HepG2 (cell line): Measurements from ENCODE around the gene ITPK1. TPM values are rescaled to one million over a fixed set of nuclear protein-coding genes. Genes with fewer than 3 reads are reported as not detected.

Experiments
- ATAC-seq: fragments of 200-7000 bp; cut with Tn5 transposase; 3 replicates; pipeline ENCODE4 v1.9.1; 2020; ENCODE audit warnings: mild to moderate bottlenecking, moderate library complexity
- BruUV-seq: library from RNA; stranded (reverse); fragments of 400-500 nt; replicated peaks from 2 replicates; lab custom pipeline; 2021; lab: Mats Ljungman, UMichigan
- CTCF ChIA-PET: fragments of 300-600 bp; formaldehyde crosslinking; extraction: SDS; loops from one replicate; lab custom pipeline; 2021; ENCODE audit warnings: low total read pairs, inconsistent platforms, low intra/inter-chr PET ratio; lab: Yijun Ruan, JAX
- POLR2A ChIA-PET: fragments of 350-600 bp; sonication (Branson Sonifier 250); formaldehyde crosslinking; loops from one replicate; lab custom pipeline; 2020; ENCODE audit warnings: antibody characterized with exemption, inconsistent platforms; lab: Yijun Ruan, JAX
- DNase-seq: peaks from one replicate; pipeline ENCODE4 v3.0.0-alpha.2; 2015; ENCODE audit warnings: low spot score
- FAIRE-seq: peaks from 3 replicates; lab custom pipeline; 2011; peaks lifted over from hg19 to GRCh38; lab: Jason Lieb, UNC
- H2AFZ ChIP-seq: one replicate; pipeline ENCODE4 v1.6.1; 2011; ENCODE audit warnings: low read length, inconsistent platforms
- H3K27ac ChIP-seq: fragments of 300-600 bp; 3 replicates; pipeline ENCODE4 v1.8.0; 2011; ENCODE audit warnings: mixed run types, mild to moderate bottlenecking, mixed read lengths, low read length, inconsistent platforms; ENCODE audit not compliant: insufficient read depth; ENCODE audit errors: extremely low read length
- H3K27me3 ChIP-seq, 2 experiments: fragments of 200-600 bp in 1 of 2; 2 replicates in 1 of 2; 3 replicates in 1 of 2; pipeline versions ENCODE4 v1.6.0 to v1.8.0; 2011; ENCODE audit warnings: low read length in 2 of 2, mild to moderate bottlenecking in 2 of 2, moderate library complexity in 2 of 2, inconsistent platforms in 1 of 2; ENCODE audit not compliant: insufficient read depth in 2 of 2, control insufficient read depth in 1 of 2
- H3K36me3 ChIP-seq, 2 experiments: fragments of 200-600 bp in 1 of 2; replicated peaks in 1 of 2; 2 replicates in 1 of 2; 3 replicates in 1 of 2; pipeline versions ENCODE4 v1.5.1 to v1.8.0; 2011; ENCODE audit warnings: low read length in 2 of 2, inconsistent platforms in 1 of 2; ENCODE audit not compliant: insufficient read depth in 2 of 2, control insufficient read depth in 1 of 2
- H3K4me1 ChIP-seq: 2 replicates; pipeline ENCODE4 v1.5.1; 2012; ENCODE audit warnings: low read length, inconsistent platforms; ENCODE audit not compliant: insufficient read depth
- H3K4me2 ChIP-seq: 2 replicates; pipeline ENCODE4 v1.6.0; 2011; ENCODE audit warnings: low read depth, low read length, inconsistent platforms
- H3K4me3 ChIP-seq, 3 experiments: fragments of 200-600 bp in 1 of 3; sonication (generic), shearing (Covaris generic) in 1 of 3; replicated peaks in 1 of 3; 2 replicates each; pipeline ENCODE4 v1.5.1; 2011 to 2016; ENCODE audit warnings: low read length in 3 of 3, inconsistent platforms in 2 of 3, low read depth in 2 of 3, mild to moderate bottlenecking in 2 of 3, control low read depth in 1 of 3, mixed read lengths in 1 of 3; ENCODE audit not compliant: insufficient read depth in 1 of 3
- H3K79me2 ChIP-seq: one replicate; pipeline ENCODE4 v1.6.1; 2011; ENCODE audit warnings: low read length, inconsistent platforms; ENCODE audit not compliant: insufficient read depth
- H3K9ac ChIP-seq: 2 replicates; pipeline ENCODE4 v1.6.0; 2011; ENCODE audit warnings: mild to moderate bottlenecking, low read depth, low read length, inconsistent platforms; ENCODE audit not compliant: insufficient read depth
- H3K9me3 ChIP-seq: 2 replicates; pipeline ENCODE4 v1.5.1; 2012; ENCODE audit warnings: mild to moderate bottlenecking, low read length
- H4K20me1 ChIP-seq: 2 replicates; pipeline ENCODE4 v1.6.0; 2011; ENCODE audit warnings: inconsistent platforms, mild to moderate bottlenecking, low read length, moderate library complexity; ENCODE audit not compliant: insufficient read depth
- AHR ChIP-seq: IDR thresholded peaks from 2 replicates; pipeline ENCODE4 v1.6.1; 2018; ENCODE audit warnings: missing genetic modification reagents, missing compliant biosample characterization
- CEBPB ChIP-seq: IDR thresholded peaks from 2 replicates; pipeline ENCODE4 v1.6.1; 2011; ENCODE audit warnings: low read depth, low read length, improper control_type of control experiment, borderline replicate concordance
- HCFC1 ChIP-seq: fragments of 150-350 bp; IDR thresholded peaks from 2 replicates; pipeline ENCODE4 v1.6.1; 2014; ENCODE audit warnings: low read depth, low read length
- LCORL ChIP-seq, 2 experiments: fragments of 450-650 bp in 1 of 2; sonication (generic) in 1 of 2; formaldehyde crosslinking in 1 of 2; IDR thresholded peaks; 2 replicates each; pipeline versions ENCODE4 v1.5.0 to v1.6.1; 2017 to 2020; ENCODE audit warnings: antibody characterized with exemption in 1 of 2, missing genetic modification reagents in 1 of 2
- PCBP1 ChIP-seq: fragments of 200-400 bp; formaldehyde crosslinking; IDR thresholded peaks from 2 replicates; pipeline ENCODE4 v1.6.1; 2017; ENCODE audit warnings: mild to moderate bottlenecking, low read depth, low read length, borderline replicate concordance
- PCBP2 ChIP-seq: fragments of 200-400 bp; formaldehyde crosslinking; optimal IDR thresholded peaks from 2 replicates; pipeline ENCODE3; 2018; ENCODE audit warnings: low read length, low read depth; ENCODE audit not compliant: poor library complexity, severe bottlenecking
- PLRG1 ChIP-seq: fragments of 450-650 bp; conservative IDR thresholded peaks from 2 replicates; pipeline ENCODE4 v1.6.1; 2016
- RFX5 ChIP-seq: IDR thresholded peaks from 2 replicates; pipeline ENCODE4 v1.6.1; 2011; ENCODE audit warnings: low read depth, low read length, improper control_type of control experiment
- SNRNP70 ChIP-seq: fragments of 200-400 bp; formaldehyde crosslinking; IDR thresholded peaks from 2 replicates; pipeline ENCODE4 v1.6.1; 2017; ENCODE audit warnings: mild to moderate bottlenecking, low read depth, low read length, moderate library complexity
- TBL1XR1 ChIP-seq: fragments of 150-350 bp; IDR thresholded peaks from 2 replicates; pipeline ENCODE4 v1.6.1; 2014; ENCODE audit warnings: borderline replicate concordance, low read length; ENCODE audit not compliant: partially characterized antibody
- THYN1 ChIP-seq: sonication (generic); formaldehyde crosslinking; IDR thresholded peaks from 2 replicates; pipeline ENCODE4 v1.8.1; 2023; ENCODE audit warnings: low read depth, mild to moderate bottlenecking, moderate library complexity, missing genetic modification reagents, borderline replicate concordance
- YEATS2 ChIP-seq: sonication (generic); formaldehyde crosslinking; IDR thresholded peaks from 2 replicates; pipeline ENCODE4 v1.4.0; 2020; ENCODE audit warnings: missing genetic modification reagents, borderline replicate concordance
- ZNF121 ChIP-seq: sonication (generic); formaldehyde crosslinking; IDR thresholded peaks from 2 replicates; pipeline ENCODE4 v1.5.0; 2020; ENCODE audit warnings: mild to moderate bottlenecking, missing genetic modification reagents
- ZNF264 ChIP-seq: sonication (generic); formaldehyde crosslinking; IDR thresholded peaks from 2 replicates; pipeline ENCODE4 v1.4.0; 2020; ENCODE audit warnings: missing genetic modification reagents
- WGBS: methylation state at CpG from one replicate; pipeline ENCODE4 v1.1.6; 2017; ENCODE audit warnings: low lambda C conversion rate; 5-methylcytosine and 5-hydroxymethylcytosine counted together
- in situ Hi-C: cut with HindIII; loops from 2 replicates; pipeline ENCODE4 v1.10.0; 2017; ENCODE audit warnings: low pct_unique_long_range_greater_than_20kb; ENCODE audit not compliant: extremely low pct_ligation_motif_present
- intact Hi-C: fragments of 100-400 bp; cut with micrococcal nuclease; formaldehyde crosslinking; loops from one replicate; pipeline ENCODE4 v1.10.0; 2022; ENCODE audit not compliant: unreplicated experiment
- polyA plus RNA-seq, 8 experiments: library from polyadenylated mRNA; depleted of rRNA in 3 of 8; stranded (reverse) in 7 of 8; unstranded in 1 of 8; fragments of >200 nt; fragmentation: Illumina TruSeq in 4 of 8; extraction: Trizol in 4 of 8; gene quantifications; 2 replicates each; pipeline versions ENCODE4 v1.2.1 to v1.2.3, GENCODE V29; 2011 to 2016; ENCODE audit warnings: low read depth in 4 of 8, missing spikeins in 1 of 8, mixed read lengths in 1 of 8; ENCODE audit not compliant: insufficient read depth in 1 of 8
- total RNA-seq, 5 experiments: library from RNA; depleted of rRNA; stranded (reverse); fragments of >200 nt; fragmentation: Illumina TruSeq; extraction: Trizol; gene quantifications; 2 replicates each; pipeline ENCODE4 v1.2.3, GENCODE V29; 2016; ENCODE audit warnings: low read depth in 1 of 5
- TF ChIP-seq, protein P1 (sequence below): sonication (generic); formaldehyde crosslinking; IDR thresholded peaks from 2 replicates; pipeline ENCODE4 v1.8.1; 2022; ENCODE audit warnings: mild to moderate bottlenecking, missing genetic modification reagents
- TF ChIP-seq, protein P2 (sequence below): sonication (generic); formaldehyde crosslinking; IDR thresholded peaks from 2 replicates; pipeline ENCODE4 v1.8.0; 2022; ENCODE audit warnings: missing genetic modification reagents, mild to moderate bottlenecking, inconsistent platforms, borderline replicate concordance
- TF ChIP-seq, protein P3 (sequence below): sonication (generic); formaldehyde crosslinking; IDR thresholded peaks from 2 replicates; pipeline ENCODE4 v1.4.0; 2020; ENCODE audit warnings: missing genetic modification reagents, mild to moderate bottlenecking, borderline replicate concordance
- TF ChIP-seq, protein P4 (sequence below): sonication (generic); formaldehyde crosslinking; IDR thresholded peaks from 2 replicates; pipeline ENCODE4 v1.8.0; 2022; ENCODE audit warnings: low read depth, missing genetic modification reagents

ITPK1 gene
- total and polyA plus RNA-seq, 2 of the 13 experiments (the other 11 are each of a cell fraction or from before 2014, with no cell fraction given): 20.5 to 47.5 TPM

DNA sequence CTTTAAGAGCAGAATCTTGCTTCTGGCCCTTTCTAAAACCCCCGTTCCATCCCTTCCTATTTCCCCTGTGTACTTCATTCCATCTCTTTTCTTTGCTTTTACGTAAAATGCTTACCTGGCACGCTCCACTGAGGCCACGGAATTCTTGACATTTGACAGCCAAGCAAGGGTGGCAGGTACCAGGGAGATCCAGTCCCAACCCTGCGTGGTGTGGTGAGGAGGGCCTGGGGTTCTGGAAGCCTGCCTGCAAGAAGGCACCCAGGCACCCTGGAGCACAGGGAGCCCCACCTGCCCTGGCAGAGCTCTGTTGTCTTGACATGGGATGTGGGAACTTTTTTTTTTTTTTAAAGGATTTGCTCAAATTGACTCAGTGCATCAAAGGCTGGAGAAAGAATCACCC is 48.6 kb downstream of the ITPK1 start:
- in situ Hi-C loops: no loop called here
- no peaks in the 10 kb centered on the region for H3K9me3 ChIP-seq
- H3K27ac ChIP-seq: no peak overlapping the region
- no peaks in the 10 kb centered on the region for H3K79me2 ChIP-seq
- intact Hi-C loops: no loop called here
- H3K9ac ChIP-seq: no peak overlapping the region
- FAIRE-seq: no peak
- WGBS: 97% methylated on average over 5 of the region's 5 CpGs
- ChIA-PET POLR2A (no interaction called here), CTCF (no interaction called here)
- BruUV-seq: no TSS peak
- H3K27me3 ChIP-seq: no peaks in the 10 kb centered on the region
- no peaks in the 10 kb centered on the region for H4K20me1 ChIP-seq
- no peaks in the 10 kb centered on the region for H3K4me1 ChIP-seq
- no peak overlapping the region for H2AFZ ChIP-seq
- H3K36me3 ChIP-seq: no peaks in the 10 kb centered on the region
- ATAC-seq: no peak
- no peak overlapping the region for H3K4me3 ChIP-seq
- no peak for DNase-seq
- no peak overlapping the region for H3K4me2 ChIP-seq
- TF ChIP-seq ZNF264 (no peak), TBL1XR1 (no peak), PCBP2 (no peak), RFX5 (no peak), HCFC1 (no peak), YEATS2 (CRISPR knock-in tag) (no peak), SNRNP70 (no peak), THYN1 (CRISPR knock-in tag) (no peak), CEBPB (no peak), LCORL (IDR thresholded peaks at IDR 0.05) (no peak), LCORL (CRISPR knock-in tag; IDR thresholded peaks at IDR 0.05) (no peak), ZNF121 (CRISPR knock-in tag) (no peak), PLRG1 (no peak), AHR (CRISPR knock-in tag) (no peak), PCBP1 (no peak)
- TF ChIP-seq, protein P1, sequence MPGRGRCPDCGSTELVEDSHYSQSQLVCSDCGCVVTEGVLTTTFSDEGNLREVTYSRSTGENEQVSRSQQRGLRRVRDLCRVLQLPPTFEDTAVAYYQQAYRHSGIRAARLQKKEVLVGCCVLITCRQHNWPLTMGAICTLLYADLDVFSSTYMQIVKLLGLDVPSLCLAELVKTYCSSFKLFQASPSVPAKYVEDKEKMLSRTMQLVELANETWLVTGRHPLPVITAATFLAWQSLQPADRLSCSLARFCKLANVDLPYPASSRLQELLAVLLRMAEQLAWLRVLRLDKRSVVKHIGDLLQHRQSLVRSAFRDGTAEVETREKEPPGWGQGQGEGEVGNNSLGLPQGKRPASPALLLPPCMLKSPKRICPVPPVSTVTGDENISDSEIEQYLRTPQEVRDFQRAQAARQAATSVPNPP (CRISPR knock-in tag): no peak
- TF ChIP-seq, protein P2, sequence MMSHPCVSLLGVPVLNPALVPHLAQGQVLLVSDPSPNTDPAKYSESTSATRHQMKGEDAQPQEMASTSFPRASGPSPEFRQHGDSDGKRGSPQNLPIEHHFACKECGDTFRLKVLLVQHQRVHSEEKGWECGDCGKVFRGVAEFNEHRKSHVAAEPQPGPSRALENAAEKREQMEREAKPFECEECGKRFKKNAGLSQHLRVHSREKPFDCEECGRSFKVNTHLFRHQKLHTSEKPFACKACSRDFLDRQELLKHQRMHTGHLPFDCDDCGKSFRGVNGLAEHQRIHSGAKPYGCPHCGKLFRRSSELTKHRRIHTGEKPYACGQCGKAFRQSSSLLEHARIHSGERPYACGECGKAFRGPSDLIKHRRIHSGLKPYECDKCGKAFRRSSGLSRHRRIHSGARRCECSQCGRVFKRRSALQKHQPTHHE (CRISPR knock-in tag): no peak
- TF ChIP-seq, protein P3, sequence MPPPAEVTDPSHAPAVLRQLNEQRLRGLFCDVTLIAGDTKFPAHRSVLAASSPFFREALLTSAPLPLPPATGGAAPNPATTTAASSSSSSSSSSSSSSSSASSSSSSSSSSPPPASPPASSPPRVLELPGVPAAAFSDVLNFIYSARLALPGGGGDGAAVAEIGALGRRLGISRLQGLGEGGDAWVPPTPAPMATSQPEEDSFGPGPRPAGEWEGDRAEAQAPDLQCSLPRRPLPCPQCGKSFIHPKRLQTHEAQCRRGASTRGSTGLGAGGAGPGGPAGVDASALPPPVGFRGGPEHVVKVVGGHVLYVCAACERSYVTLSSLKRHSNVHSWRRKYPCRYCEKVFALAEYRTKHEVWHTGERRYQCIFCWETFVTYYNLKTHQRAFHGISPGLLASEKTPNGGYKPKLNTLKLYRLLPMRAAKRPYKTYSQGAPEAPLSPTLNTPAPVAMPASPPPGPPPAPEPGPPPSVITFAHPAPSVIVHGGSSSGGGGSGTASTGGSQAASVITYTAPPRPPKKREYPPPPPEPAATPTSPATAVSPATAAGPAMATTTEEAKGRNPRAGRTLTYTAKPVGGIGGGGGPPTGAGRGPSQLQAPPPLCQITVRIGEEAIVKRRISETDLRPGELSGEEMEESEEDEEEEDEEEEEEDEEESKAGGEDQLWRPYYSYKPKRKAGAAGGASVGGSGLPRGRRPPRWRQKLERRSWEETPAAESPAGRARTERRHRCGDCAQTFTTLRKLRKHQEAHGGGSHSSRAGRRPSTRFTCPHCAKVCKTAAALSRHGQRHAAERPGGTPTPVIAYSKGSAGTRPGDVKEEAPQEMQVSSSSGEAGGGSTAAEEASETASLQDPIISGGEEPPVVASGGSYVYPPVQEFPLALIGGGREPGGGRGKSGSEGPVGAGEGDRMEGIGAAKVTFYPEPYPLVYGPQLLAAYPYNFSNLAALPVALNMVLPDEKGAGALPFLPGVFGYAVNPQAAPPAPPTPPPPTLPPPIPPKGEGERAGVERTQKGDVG (CRISPR knock-in tag): no peak
- TF ChIP-seq, protein P4, sequence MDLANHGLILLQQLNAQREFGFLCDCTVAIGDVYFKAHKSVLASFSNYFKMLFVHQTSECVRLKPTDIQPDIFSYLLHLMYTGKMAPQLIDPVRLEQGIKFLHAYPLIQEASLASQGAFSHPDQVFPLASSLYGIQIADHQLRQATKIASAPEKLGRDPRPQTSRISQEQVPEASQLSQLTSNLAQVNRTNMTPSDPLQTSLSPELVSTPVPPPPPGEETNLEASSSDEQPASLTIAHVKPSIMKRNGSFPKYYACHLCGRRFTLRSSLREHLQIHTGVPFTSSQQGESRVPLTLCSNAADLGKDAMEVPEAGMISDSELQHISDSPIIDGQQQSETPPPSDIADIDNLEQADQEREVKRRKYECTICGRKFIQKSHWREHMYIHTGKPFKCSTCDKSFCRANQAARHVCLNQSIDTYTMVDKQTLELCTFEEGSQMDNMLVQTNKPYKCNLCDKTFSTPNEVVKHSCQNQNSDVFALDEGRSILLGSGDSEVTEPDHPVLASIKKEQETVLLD (CRISPR knock-in tag): no peak
